HG03095 (cell line): ENCODE results near the gene GPRASP1.
"Not testable (repeated sequence)": the region's sequence is repeated elsewhere in the genome, so short reads cannot be mapped to it uniquely, and the experiment has no call there.

Experiments
- ATAC-seq: cut with Tn5 transposase; IDR thresholded peaks from one replicate; pipeline ENCODE4 v1.9.1; 2021; ENCODE audit warnings: moderate library complexity; ENCODE audit not compliant: unreplicated experiment

The GPRASP1 gene

GRCh38 chrX:102651242-102652011 lies at the start of gene GPRASP1:
TSS of gene GPRASP1 (plus strand) at chrX:102651483. CDS start at chrX:102653914, 2,431 bp downstream.
- peak; percentile 47 for ATAC-seq

- ATAC-seq: no peak
Observed at GRCh38 chrX:102604327-102604726, 47.0 kb upstream of the GPRASP1 start.

GRCh38 chrX:102606115-102606514 lies 45.2 kb upstream of the GPRASP1 start:
- ATAC-seq: no peak

- ATAC-seq: no peak
Observed at GRCh38 chrX:102610905-102611304, 40.4 kb upstream of the GPRASP1 start.

GRCh38 chrX:102624105-102624504 lies 27.2 kb upstream of the GPRASP1 start:
- no peak for ATAC-seq

GRCh38 chrX:102627640-102628039 lies 23.6 kb upstream of the GPRASP1 start:
- ATAC-seq: no peak

- ATAC-seq: no peak
Observed at GRCh38 chrX:102637561-102637960, 13.7 kb upstream of the GPRASP1 start.

- ATAC-seq: no peak
Observed at GRCh38 chrX:102650903-102651241, 411 bp upstream of the GPRASP1 start.

GRCh38 chrX:102652031-102652688 lies 877 bp downstream of the GPRASP1 start:
- ATAC-seq: peak; percentile 71

GRCh38 chrX:102654696-102655095 lies 3.4 kb downstream of the GPRASP1 start:
- ATAC-seq: no peak

GRCh38 chrX:102658556-102658955 lies 7.3 kb downstream of the GPRASP1 start:
- no peak for ATAC-seq

GRCh38 chrX:102659790-102660757 lies 8.8 kb downstream of the GPRASP1 start:
- peak; percentile 100 for ATAC-seq

- not testable (repeated sequence) for ATAC-seq
Observed at GRCh38 chrX:102663820-102664219, 12.5 kb downstream of the GPRASP1 start.

- ATAC-seq: not testable (repeated sequence)
Observed at GRCh38 chrX:102667034-102667433, 15.8 kb downstream of the GPRASP1 start.

GRCh38 chrX:102669526-102669925 lies 18.2 kb downstream of the GPRASP1 start:
- no peak for ATAC-seq

GRCh38 chrX:102672856-102673255 lies 21.6 kb downstream of the GPRASP1 start:
- no peak for ATAC-seq

GRCh38 chrX:102677479-102677878 lies 26.2 kb downstream of the GPRASP1 start:
- not testable (repeated sequence) for ATAC-seq

- ATAC-seq: no peak
Observed at GRCh38 chrX:102684772-102685520, 33.7 kb downstream of the GPRASP1 start.

GRCh38 chrX:102694749-102695148 lies 43.5 kb downstream of the GPRASP1 start:
- ATAC-seq: no peak

GRCh38 chrX:102696306-102696705 lies 45.0 kb downstream of the GPRASP1 start:
- ATAC-seq: no peak

- no peak for ATAC-seq
Observed at GRCh38 chrX:102697494-102697893, 46.2 kb downstream of the GPRASP1 start.
